GM23338 (cell line): ENCODE results near the gene FTCD. TPM values are rescaled to one million over a fixed set of nuclear protein-coding genes. Genes with fewer than 3 reads are reported as not detected.
"Not testable (repeated sequence)": the region's sequence is repeated elsewhere in the genome, so short reads cannot be mapped to it uniquely, and the experiment has no call there.

Experiments
- ATAC-seq: fragments of 200-7000 bp; cut with Tn5 transposase; 3 replicates; pipeline ENCODE4 v1.9.1; 2020
- DNase-seq: peaks from one replicate; pipeline ENCODE4 v3.0.0-alpha.2; 2015; ENCODE audit warnings: low spot score
- H2AFZ ChIP-seq: fragments of 200-600 bp; sonication (generic); 2 replicates; pipeline ENCODE4 v1.8.0; 2016; ENCODE audit warnings: antibody characterized with exemption, mild to moderate bottlenecking, moderate library complexity
- H3F3A ChIP-seq: fragments of 200-600 bp; sonication (generic); replicated peaks from 2 replicates; pipeline ENCODE4 v1.8.0; 2017; ENCODE audit warnings: antibody characterized with exemption, mixed run types, low read depth
- H3K27ac ChIP-seq: fragments of 200-600 bp; sonication (generic); 2 replicates; pipeline ENCODE4 v1.6.1; 2016; ENCODE audit warnings: low read depth
- H3K27me3 ChIP-seq: fragments of 200-600 bp; sonication (generic); 2 replicates; pipeline ENCODE4 v1.8.0; 2016; ENCODE audit warnings: mild to moderate bottlenecking, mixed run types, moderate library complexity; ENCODE audit not compliant: insufficient read depth
- H3K36me3 ChIP-seq: fragments of 200-600 bp; sonication (generic); 2 replicates; pipeline ENCODE4 v1.8.0; 2016; ENCODE audit warnings: mild to moderate bottlenecking; ENCODE audit not compliant: insufficient read depth
- H3K4me1 ChIP-seq: fragments of 200-600 bp; sonication (generic); 2 replicates; pipeline ENCODE4 v1.8.0; 2016; ENCODE audit warnings: mild to moderate bottlenecking, moderate library complexity; ENCODE audit not compliant: insufficient read depth
- H3K4me2 ChIP-seq: fragments of 200-600 bp; sonication (generic); 2 replicates; pipeline ENCODE4 v1.7.1; 2017; ENCODE audit warnings: mixed run types
- H3K4me3 ChIP-seq: fragments of 200-600 bp; sonication (generic); 2 replicates; pipeline ENCODE4 v1.6.1; 2016; ENCODE audit warnings: mixed run types
- H3K79me2 ChIP-seq: fragments of 200-600 bp; sonication (generic); replicated peaks from 2 replicates; pipeline ENCODE4 v1.8.0; 2017; ENCODE audit warnings: mild to moderate bottlenecking; ENCODE audit not compliant: insufficient read depth
- H3K9me2 ChIP-seq: fragments of 200-600 bp; sonication (generic); 2 replicates; pipeline ENCODE4 v1.8.0; 2017; ENCODE audit not compliant: insufficient read depth
- H4K20me1 ChIP-seq: fragments of 200-600 bp; sonication (generic); replicated peaks from 2 replicates; pipeline ENCODE4 v1.8.0; 2017; ENCODE audit warnings: mild to moderate bottlenecking; ENCODE audit not compliant: insufficient read depth
- H3K27ac Mint-ChIP-seq: 2 replicates; pipeline ENCODE4 v1.8.0; 2020; ENCODE audit warnings: inconsistent platforms, mild to moderate bottlenecking, moderate library complexity, mixed read lengths
- H3K27me3 Mint-ChIP-seq: 3 replicates; pipeline ENCODE4 v1.8.0; 2022; ENCODE audit warnings: low read depth, mild to moderate bottlenecking, moderate library complexity, mixed read lengths, inconsistent platforms; ENCODE audit not compliant: insufficient read depth, poor library complexity
- H3K36me3 Mint-ChIP-seq: 3 replicates; pipeline ENCODE4 v1.8.0; 2021; ENCODE audit warnings: low read depth, mild to moderate bottlenecking, inconsistent platforms, moderate library complexity, mixed read lengths
- H3K4me1 Mint-ChIP-seq: 3 replicates; pipeline ENCODE4 v1.8.0; 2020; ENCODE audit warnings: mild to moderate bottlenecking, inconsistent platforms, mixed read lengths
- H3K4me3 Mint-ChIP-seq: 3 replicates; pipeline ENCODE4 v1.8.0; 2021; ENCODE audit warnings: moderate library complexity, mild to moderate bottlenecking, inconsistent platforms, mixed read lengths
- H3K9me3 Mint-ChIP-seq: 3 replicates; pipeline ENCODE4 v1.8.0; 2020; ENCODE audit warnings: moderate library complexity, mild to moderate bottlenecking, inconsistent platforms, mixed read lengths
- JUNB ChIP-seq: IDR thresholded peaks from one replicate; pipeline ENCODE4 v1.6.1; 2016; ENCODE audit warnings: antibody characterized with exemption; ENCODE audit not compliant: unreplicated experiment
- ZNF331 ChIP-seq: fragments of 250-450 bp; sonication (Bioruptor Pico); IDR thresholded peaks from 2 replicates; pipeline ENCODE4 v1.5.0; 2020; ENCODE audit warnings: low read depth, mild to moderate bottlenecking, moderate library complexity
- polyA plus RNA-seq: library from polyadenylated mRNA; unstranded; fragments of >200 nt; fragmentation: Nextera tagmentation; extraction: Ambion mirVana; gene quantifications from 2 replicates; pipeline ENCODE4 v1.2.1, GENCODE V29; 2016
- total RNA-seq: library from RNA; depleted of rRNA; stranded (reverse); fragments of >200 nt; shearing (Covaris generic); gene quantifications from 2 replicates; pipeline ENCODE4 v1.2.3, GENCODE V29; 2014
- TF ChIP-seq, protein P1 (sequence below): IDR thresholded peaks from one replicate; pipeline ENCODE4 v1.6.1; 2018; ENCODE audit warnings: antibody characterized with exemption; ENCODE audit not compliant: unreplicated experiment
- TF ChIP-seq, protein P2 (sequence below): fragments of 250-450 bp; sonication (Bioruptor Pico); IDR thresholded peaks from 2 replicates; pipeline ENCODE4 v1.5.0; 2020; ENCODE audit warnings: mild to moderate bottlenecking, moderate library complexity

FTCD gene
- total and polyA plus RNA-seq, 2 experiments from 2014 or later = 0.90 to 2.3 TPM

DNA sequence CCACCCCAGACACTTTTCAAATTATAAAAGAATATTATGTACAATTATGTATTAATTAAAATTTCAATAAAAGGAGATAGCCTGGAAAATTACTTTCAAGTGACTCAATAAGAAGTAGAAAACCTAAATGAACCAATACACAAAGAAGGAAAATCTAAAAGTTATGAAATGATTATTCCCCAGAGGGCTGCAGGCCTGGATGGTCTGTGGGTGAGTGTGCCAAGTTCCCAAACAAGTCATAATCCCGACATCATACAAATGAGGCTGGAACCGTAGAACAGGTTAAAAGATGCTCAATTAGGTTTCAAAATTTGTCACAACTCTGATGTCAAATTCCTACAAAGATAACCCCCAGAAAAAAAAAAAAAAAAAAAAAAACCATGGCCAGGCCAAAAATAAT is 16.2 kb upstream of the FTCD start:
- no peak overlapping the region for H3K27ac ChIP-seq
- no peak overlapping the region for H3K4me3 Mint-ChIP-seq

DNA sequence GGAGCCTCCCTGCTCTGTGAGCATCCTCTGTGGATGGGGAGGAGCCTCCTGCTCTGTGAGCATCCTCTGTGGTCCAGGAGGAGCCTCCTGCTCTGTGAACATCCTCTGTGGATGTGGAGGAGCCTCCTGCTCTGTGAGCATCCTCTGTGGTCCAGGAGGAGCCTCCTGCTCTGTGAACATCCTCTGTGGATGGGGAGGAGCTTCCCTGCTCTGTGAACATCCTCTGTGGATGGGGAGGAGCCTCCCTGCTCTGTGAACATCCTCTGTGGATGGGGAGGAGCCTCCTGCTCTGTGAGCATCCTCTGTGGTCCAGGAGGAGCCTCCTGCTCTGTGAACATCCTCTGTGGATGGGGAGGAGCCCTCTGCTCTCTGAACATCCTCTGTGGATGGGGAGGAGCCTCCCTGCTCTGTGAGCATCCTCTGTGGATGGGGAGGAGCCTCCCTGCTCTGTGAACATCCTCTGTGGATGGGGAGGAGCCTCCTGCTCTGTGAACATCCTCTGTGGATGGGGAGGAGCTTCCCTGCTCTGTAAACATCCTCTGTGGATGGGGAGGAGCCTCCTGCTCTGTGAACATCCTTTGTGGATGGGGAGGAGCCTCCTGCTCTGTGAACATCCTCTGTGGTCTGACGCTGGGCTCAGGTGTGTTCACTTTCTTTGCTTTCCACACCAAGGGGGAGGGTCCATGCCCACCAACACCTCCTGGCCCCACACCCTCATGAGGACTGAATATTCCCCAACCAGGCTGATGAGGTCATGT is 15.2 kb upstream of the FTCD start:
- not testable (repeated sequence) for H4K20me1 ChIP-seq, H3K27me3 ChIP-seq, DNase-seq, H3K4me3 Mint-ChIP-seq, H3F3A ChIP-seq, H3K27ac ChIP-seq, H3K9me2 ChIP-seq, H3K4me3 ChIP-seq, H3K27me3 Mint-ChIP-seq, H2AFZ ChIP-seq, H3K9me3 Mint-ChIP-seq, H3K4me2 ChIP-seq, ATAC-seq, H3K4me1 ChIP-seq, H3K27ac Mint-ChIP-seq, H3K36me3 ChIP-seq
- H3K79me2 ChIP-seq = peaks cover 41% of the 10 kb centered on the region
- Mint-ChIP-seq H3K4me1 (peaks cover 11% of the 10 kb centered on the region), H3K36me3 (peaks cover 21% of the 10 kb centered on the region; the same call in 2 of the 3 replicates)

More for the DNA sequence above, 16.2 kb upstream of the FTCD start:
- Histone ChIP-seq H3K4me2 (no peak overlapping the region), H3K4me1 (no peaks in the 10 kb centered on the region), H3K79me2 (peaks cover 44% of the 10 kb centered on the region), H2AFZ (no peak overlapping the region), H3K27me3 (no peaks in the 10 kb centered on the region), H3K9me2 (no peaks in the 10 kb centered on the region), H4K20me1 (peaks cover 12% of the 10 kb centered on the region; the same call in 1 of the 2 replicates), H3K4me3 (no peak overlapping the region), H3K36me3 (no peaks in the 10 kb centered on the region; the same call in 1 of the 2 replicates), H3F3A (no peaks in the 10 kb centered on the region)
- H3K27ac Mint-ChIP-seq = no peak overlapping the region
- TF ChIP-seq ZNF331 (CRISPR knock-in tag) (no peak), JUNB (no peak)
- peaks cover 7% of the 10 kb centered on the region; the same call in 2 of the 3 replicates for H3K9me3 Mint-ChIP-seq
- DNase-seq (no peak), ATAC-seq (no peak)
- peaks cover 7% of the 10 kb centered on the region for H3K27me3 Mint-ChIP-seq
- H3K36me3 Mint-ChIP-seq = peaks cover 21% of the 10 kb centered on the region; the same call in 2 of the 3 replicates
- peaks cover 11% of the 10 kb centered on the region for H3K4me1 Mint-ChIP-seq

DNA sequence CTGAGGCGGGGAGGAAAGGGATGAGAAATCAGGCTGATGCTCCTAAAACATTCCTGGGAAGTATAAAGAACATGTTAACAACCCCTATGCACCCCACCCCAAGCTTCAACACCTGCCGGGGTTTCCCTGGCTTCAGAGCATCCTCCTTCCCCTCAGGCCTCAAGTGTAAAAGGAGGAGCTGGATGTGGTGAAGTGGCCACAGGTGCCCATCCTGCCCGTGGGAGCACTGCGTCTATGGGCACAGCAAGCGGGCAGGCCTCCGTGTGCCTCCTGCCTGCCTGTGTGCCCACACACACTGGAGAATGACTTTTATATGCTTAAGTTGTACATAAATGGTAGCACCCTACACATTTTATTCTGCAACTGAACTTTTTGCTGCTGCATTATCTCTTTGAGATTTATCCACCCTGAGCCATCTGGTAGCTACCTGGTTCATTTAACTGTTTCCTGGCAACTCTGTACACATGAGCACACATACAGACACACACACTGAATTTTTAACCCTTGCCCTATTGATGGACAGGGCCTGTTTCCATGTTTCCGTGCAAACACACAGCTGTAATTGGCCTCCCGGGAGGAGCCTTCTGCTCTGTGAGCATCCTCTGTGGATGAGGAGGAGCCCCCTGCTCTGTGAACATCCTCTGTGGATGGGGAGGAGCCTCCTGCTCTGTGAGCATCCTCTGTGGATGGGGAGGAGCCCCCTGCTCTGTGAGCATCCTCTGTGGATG is 13.4 kb upstream of the FTCD start:
- Histone ChIP-seq H4K20me1 (peaks cover 10% of the 10 kb centered on the region), H3K79me2 (peaks cover 29% of the 10 kb centered on the region), H3K27me3 (no peaks in the 10 kb centered on the region), H3K27ac (no peak overlapping the region), H3K4me3 (no peak overlapping the region), H3K4me1 (no peaks in the 10 kb centered on the region), H3F3A (no peaks in the 10 kb centered on the region), H3K9me2 (no peaks in the 10 kb centered on the region), H2AFZ (no peak overlapping the region), H3K4me2 (no peak overlapping the region), H3K36me3 (no peaks in the 10 kb centered on the region; the same call in 1 of the 2 replicates)
- Mint-ChIP-seq H3K4me1 (peaks cover 11% of the 10 kb centered on the region), H3K27ac (no peak overlapping the region; the same call in 1 of the 2 replicates), H3K4me3 (no peak overlapping the region), H3K9me3 (peaks cover 2% of the 10 kb centered on the region; the same call in 1 of the 3 replicates), H3K27me3 (peaks cover 7% of the 10 kb centered on the region), H3K36me3 (peaks cover 22% of the 10 kb centered on the region)
- DNase-seq = no peak
- no peak for ATAC-seq
- TF ChIP-seq, protein P1, sequence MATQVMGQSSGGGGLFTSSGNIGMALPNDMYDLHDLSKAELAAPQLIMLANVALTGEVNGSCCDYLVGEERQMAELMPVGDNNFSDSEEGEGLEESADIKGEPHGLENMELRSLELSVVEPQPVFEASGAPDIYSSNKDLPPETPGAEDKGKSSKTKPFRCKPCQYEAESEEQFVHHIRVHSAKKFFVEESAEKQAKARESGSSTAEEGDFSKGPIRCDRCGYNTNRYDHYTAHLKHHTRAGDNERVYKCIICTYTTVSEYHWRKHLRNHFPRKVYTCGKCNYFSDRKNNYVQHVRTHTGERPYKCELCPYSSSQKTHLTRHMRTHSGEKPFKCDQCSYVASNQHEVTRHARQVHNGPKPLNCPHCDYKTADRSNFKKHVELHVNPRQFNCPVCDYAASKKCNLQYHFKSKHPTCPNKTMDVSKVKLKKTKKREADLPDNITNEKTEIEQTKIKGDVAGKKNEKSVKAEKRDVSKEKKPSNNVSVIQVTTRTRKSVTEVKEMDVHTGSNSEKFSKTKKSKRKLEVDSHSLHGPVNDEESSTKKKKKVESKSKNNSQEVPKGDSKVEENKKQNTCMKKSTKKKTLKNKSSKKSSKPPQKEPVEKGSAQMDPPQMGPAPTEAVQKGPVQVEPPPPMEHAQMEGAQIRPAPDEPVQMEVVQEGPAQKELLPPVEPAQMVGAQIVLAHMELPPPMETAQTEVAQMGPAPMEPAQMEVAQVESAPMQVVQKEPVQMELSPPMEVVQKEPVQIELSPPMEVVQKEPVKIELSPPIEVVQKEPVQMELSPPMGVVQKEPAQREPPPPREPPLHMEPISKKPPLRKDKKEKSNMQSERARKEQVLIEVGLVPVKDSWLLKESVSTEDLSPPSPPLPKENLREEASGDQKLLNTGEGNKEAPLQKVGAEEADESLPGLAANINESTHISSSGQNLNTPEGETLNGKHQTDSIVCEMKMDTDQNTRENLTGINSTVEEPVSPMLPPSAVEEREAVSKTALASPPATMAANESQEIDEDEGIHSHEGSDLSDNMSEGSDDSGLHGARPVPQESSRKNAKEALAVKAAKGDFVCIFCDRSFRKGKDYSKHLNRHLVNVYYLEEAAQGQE = no peak
- TF ChIP-seq, protein P2, sequence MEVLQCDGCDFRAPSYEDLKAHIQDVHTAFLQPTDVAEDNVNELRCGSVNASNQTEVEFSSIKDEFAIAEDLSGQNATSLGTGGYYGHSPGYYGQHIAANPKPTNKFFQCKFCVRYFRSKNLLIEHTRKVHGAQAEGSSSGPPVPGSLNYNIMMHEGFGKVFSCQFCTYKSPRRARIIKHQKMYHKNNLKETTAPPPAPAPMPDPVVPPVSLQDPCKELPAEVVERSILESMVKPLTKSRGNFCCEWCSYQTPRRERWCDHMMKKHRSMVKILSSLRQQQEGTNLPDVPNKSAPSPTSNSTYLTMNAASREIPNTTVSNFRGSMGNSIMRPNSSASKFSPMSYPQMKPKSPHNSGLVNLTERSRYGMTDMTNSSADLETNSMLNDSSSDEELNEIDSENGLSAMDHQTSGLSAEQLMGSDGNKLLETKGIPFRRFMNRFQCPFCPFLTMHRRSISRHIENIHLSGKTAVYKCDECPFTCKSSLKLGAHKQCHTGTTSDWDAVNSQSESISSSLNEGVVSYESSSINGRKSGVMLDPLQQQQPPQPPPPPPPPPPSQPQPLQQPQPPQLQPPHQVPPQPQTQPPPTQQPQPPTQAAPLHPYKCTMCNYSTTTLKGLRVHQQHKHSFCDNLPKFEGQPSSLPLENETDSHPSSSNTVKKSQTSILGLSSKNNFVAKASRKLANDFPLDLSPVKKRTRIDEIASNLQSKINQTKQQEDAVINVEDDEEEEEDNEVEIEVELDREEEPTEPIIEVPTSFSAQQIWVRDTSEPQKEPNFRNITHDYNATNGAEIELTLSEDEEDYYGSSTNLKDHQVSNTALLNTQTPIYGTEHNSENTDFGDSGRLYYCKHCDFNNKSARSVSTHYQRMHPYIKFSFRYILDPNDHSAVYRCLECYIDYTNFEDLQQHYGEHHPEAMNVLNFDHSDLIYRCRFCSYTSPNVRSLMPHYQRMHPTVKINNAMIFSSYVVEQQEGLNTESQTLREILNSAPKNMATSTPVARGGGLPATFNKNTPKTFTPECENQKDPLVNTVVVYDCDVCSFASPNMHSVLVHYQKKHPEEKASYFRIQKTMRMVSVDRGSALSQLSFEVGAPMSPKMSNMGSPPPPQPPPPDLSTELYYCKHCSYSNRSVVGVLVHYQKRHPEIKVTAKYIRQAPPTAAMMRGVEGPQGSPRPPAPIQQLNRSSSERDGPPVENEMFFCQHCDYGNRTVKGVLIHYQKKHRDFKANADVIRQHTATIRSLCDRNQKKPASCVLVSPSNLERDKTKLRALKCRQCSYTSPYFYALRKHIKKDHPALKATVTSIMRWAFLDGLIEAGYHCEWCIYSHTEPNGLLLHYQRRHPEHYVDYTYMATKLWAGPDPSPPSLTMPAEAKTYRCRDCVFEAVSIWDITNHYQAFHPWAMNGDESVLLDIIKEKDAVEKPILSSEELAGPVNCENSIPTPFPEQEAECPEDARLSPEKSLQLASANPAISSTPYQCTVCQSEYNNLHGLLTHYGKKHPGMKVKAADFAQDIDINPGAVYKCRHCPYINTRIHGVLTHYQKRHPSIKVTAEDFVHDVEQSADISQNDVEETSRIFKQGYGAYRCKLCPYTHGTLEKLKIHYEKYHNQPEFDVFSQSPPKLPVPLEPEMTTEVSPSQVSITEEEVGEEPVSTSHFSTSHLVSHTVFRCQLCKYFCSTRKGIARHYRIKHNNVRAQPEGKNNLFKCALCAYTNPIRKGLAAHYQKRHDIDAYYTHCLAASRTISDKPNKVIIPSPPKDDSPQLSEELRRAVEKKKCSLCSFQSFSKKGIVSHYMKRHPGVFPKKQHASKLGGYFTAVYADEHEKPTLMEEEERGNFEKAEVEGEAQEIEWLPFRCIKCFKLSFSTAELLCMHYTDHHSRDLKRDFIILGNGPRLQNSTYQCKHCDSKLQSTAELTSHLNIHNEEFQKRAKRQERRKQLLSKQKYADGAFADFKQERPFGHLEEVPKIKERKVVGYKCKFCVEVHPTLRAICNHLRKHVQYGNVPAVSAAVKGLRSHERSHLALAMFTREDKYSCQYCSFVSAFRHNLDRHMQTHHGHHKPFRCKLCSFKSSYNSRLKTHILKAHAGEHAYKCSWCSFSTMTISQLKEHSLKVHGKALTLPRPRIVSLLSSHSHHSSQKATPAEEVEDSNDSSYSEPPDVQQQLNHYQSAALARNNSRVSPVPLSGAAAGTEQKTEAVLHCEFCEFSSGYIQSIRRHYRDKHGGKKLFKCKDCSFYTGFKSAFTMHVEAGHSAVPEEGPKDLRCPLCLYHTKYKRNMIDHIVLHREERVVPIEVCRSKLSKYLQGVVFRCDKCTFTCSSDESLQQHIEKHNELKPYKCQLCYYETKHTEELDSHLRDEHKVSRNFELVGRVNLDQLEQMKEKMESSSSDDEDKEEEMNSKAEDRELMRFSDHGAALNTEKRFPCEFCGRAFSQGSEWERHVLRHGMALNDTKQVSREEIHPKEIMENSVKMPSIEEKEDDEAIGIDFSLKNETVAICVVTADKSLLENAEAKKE (CRISPR knock-in tag) = no peak
